ENCODE results near the gene CCT7.

Gene CCT7

DNA sequence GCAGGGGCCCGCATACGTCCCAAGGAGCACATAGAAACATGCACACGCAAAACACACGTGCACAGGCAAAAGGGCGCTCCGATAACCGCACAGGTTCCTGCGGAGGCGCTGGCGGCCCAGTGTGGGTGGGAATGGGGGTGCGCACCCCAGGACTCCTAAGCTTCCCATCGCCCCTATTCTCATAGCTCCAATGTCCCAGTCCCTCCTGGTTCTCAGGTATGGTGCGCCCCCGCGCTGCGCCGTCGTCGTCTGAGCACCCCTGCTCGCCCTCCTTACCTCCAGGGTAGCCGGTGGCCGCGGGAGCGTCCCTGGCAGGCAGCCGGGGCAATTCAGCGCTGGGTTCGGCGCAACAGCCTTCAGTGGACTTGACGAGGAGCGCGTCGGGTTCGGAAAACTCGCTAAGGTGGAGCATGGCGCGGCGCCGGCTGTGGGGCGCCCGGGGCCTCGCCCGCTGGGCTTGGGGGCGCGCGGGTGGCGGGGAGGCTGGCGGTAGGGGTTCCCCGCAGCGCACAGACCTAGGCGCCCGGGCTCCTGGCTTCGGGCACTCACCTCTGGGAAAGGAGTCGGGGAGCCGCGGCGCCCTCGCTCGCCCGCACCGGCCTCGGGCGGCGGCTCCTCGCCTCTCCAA is 58.9 kb downstream of the CCT7 start:
- no peaks in the 10 kb centered on the region for H3K36me3 ChIP-seq (ENCODE audit: control insufficient read depth, insufficient read depth, low read length)
- no peaks in the 10 kb centered on the region for H3K9me3 ChIP-seq (ENCODE audit: control insufficient read depth, low read length)
- H3K4me1 ChIP-seq (ENCODE audit: control insufficient read depth, insufficient read depth, low read length, poor library complexity, severe bottlenecking): peaks cover 28% of the 10 kb centered on the region
- H3K27me3 ChIP-seq (replicated peaks; ENCODE audit: control insufficient read depth, insufficient read depth, low read length, poor library complexity, severe bottlenecking): peaks cover 50% of the 10 kb centered on the region
- H3K27ac ChIP-seq (ENCODE audit: insufficient read depth, low read length, poor library complexity, severe bottlenecking): no peak overlapping the region
- no peak for DNase-seq
- peak overlapping the region; percentile 54 for H3K4me3 ChIP-seq (ENCODE audit: insufficient read depth, low read depth, low read length, poor library complexity, severe bottlenecking)

GRCh38 chr2:73293534-73294171 is 59.5 kb downstream of the CCT7 start, which contains the start of gene EGR4:
Gene EGR4, minus strand, starts transcription at chr2:73293548. Its CDS starts 231 bp downstream, at chr2:73293317.
- H3K36me3 ChIP-seq (ENCODE audit: control insufficient read depth, insufficient read depth, low read length): no peaks in the 10 kb centered on the region
- H3K9me3 ChIP-seq (ENCODE audit: control insufficient read depth, low read length): no peaks in the 10 kb centered on the region
- H3K4me1 ChIP-seq (ENCODE audit: control insufficient read depth, insufficient read depth, low read length, poor library complexity, severe bottlenecking): peaks cover 28% of the 10 kb centered on the region
- peaks cover 53% of the 10 kb centered on the region for H3K27me3 ChIP-seq (replicated peaks; ENCODE audit: control insufficient read depth, insufficient read depth, low read length, poor library complexity, severe bottlenecking)
- DNase-seq: peak; percentile 85 to 90 (median 86)
- no peak within 1 kb of the TSS for H3K27ac ChIP-seq (ENCODE audit: insufficient read depth, low read length, poor library complexity, severe bottlenecking)
- H3K4me3 ChIP-seq (ENCODE audit: insufficient read depth, low read depth, low read length, poor library complexity, severe bottlenecking): peak within 1 kb of the TSS; percentile 54

GRCh38 chr2:73294239-73294638 is 60.1 kb downstream of the CCT7 start:
- Histone ChIP-seq H3K9me3 (ENCODE audit: control insufficient read depth, low read length) (no peaks in the 10 kb centered on the region), H3K27ac (ENCODE audit: insufficient read depth, low read length, poor library complexity, severe bottlenecking) (no peak overlapping the region), H3K27me3 (replicated peaks; ENCODE audit: control insufficient read depth, insufficient read depth, low read length, poor library complexity, severe bottlenecking) (peaks cover 53% of the 10 kb centered on the region), H3K36me3 (ENCODE audit: control insufficient read depth, insufficient read depth, low read length) (no peaks in the 10 kb centered on the region), H3K4me3 (ENCODE audit: insufficient read depth, low read depth, low read length, poor library complexity, severe bottlenecking) (peak overlapping the region; percentile 54), H3K4me1 (ENCODE audit: control insufficient read depth, insufficient read depth, low read length, poor library complexity, severe bottlenecking) (peaks cover 28% of the 10 kb centered on the region)
- no peak for DNase-seq

DNA sequence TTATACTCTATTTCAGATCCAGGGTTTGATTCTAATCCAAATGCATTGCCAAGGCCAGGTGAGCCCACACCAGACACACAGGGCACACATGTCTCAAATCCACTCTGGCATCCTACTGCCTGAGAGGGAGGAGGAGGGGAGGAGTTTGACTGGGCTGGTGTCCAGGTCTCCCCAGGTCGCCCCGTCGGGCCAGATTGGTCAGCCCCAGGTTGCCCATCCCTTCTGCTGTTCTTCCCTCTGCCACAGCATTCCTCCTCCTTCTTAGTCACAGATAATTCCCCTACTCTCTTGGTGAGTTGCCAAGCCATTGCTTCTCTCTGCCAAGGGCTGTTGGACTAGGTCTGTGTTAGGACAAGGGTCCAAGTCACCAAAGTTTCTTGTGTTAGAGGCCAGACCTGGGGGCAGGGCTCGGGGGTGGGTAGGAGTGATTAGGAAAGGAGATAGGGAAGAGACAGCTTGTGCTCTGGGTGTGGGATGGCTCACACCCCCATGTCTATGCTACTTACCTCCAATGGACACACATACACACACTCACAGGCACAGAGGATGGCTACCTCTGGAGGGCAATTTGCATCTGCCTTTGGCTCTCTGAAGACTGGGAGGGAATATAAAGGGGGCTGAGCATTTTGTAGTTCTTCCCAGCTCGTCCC is 61.8 kb downstream of the CCT7 start:
- H3K4me3 ChIP-seq (ENCODE audit: insufficient read depth, low read depth, low read length, poor library complexity, severe bottlenecking): no peak overlapping the region
- H3K4me1 ChIP-seq (ENCODE audit: control insufficient read depth, insufficient read depth, low read length, poor library complexity, severe bottlenecking): peaks cover 28% of the 10 kb centered on the region
- no peaks in the 10 kb centered on the region for H3K36me3 ChIP-seq (ENCODE audit: control insufficient read depth, insufficient read depth, low read length)
- peaks cover 49% of the 10 kb centered on the region for H3K27me3 ChIP-seq (replicated peaks; ENCODE audit: control insufficient read depth, insufficient read depth, low read length, poor library complexity, severe bottlenecking)
- DNase-seq: no peak
- no peaks in the 10 kb centered on the region for H3K9me3 ChIP-seq (ENCODE audit: control insufficient read depth, low read length)
- H3K27ac ChIP-seq (ENCODE audit: insufficient read depth, low read length, poor library complexity, severe bottlenecking): no peak overlapping the region

GRCh38 chr2:73297151-73297559 is 63.0 kb downstream of the CCT7 start:
- DNase-seq: no peak
- Histone ChIP-seq H3K27ac (ENCODE audit: insufficient read depth, low read length, poor library complexity, severe bottlenecking) (no peak overlapping the region), H3K27me3 (replicated peaks; ENCODE audit: control insufficient read depth, insufficient read depth, low read length, poor library complexity, severe bottlenecking) (peaks cover 37% of the 10 kb centered on the region)

GRCh38 chr2:73297586-73297985 is 63.5 kb downstream of the CCT7 start:
- H3K36me3 ChIP-seq (ENCODE audit: control insufficient read depth, insufficient read depth, low read length): no peaks in the 10 kb centered on the region
- DNase-seq: no peak
- H3K9me3 ChIP-seq (ENCODE audit: control insufficient read depth, low read length): no peaks in the 10 kb centered on the region
- H3K27me3 ChIP-seq (replicated peaks; ENCODE audit: control insufficient read depth, insufficient read depth, low read length, poor library complexity, severe bottlenecking): peaks cover 33% of the 10 kb centered on the region
- peaks cover 12% of the 10 kb centered on the region for H3K4me1 ChIP-seq (ENCODE audit: control insufficient read depth, insufficient read depth, low read length, poor library complexity, severe bottlenecking)
- H3K27ac ChIP-seq (ENCODE audit: insufficient read depth, low read length, poor library complexity, severe bottlenecking): no peak overlapping the region
- no peak overlapping the region for H3K4me3 ChIP-seq (ENCODE audit: insufficient read depth, low read depth, low read length, poor library complexity, severe bottlenecking)

More at GRCh38 chr2:73297151-73297559, 63.0 kb downstream of the CCT7 start:
- H3K4me3 ChIP-seq (ENCODE audit: insufficient read depth, low read depth, low read length, poor library complexity, severe bottlenecking): no peak overlapping the region
- peaks cover 16% of the 10 kb centered on the region for H3K4me1 ChIP-seq (ENCODE audit: control insufficient read depth, insufficient read depth, low read length, poor library complexity, severe bottlenecking)
- no peaks in the 10 kb centered on the region for H3K36me3 ChIP-seq (ENCODE audit: control insufficient read depth, insufficient read depth, low read length)
- H3K9me3 ChIP-seq (ENCODE audit: control insufficient read depth, low read length): no peaks in the 10 kb centered on the region

GRCh38 chr2:73300926-73301325 is 66.8 kb downstream of the CCT7 start:
- Histone ChIP-seq H3K36me3 (ENCODE audit: control insufficient read depth, insufficient read depth, low read length) (no peaks in the 10 kb centered on the region), H3K4me3 (ENCODE audit: insufficient read depth, low read depth, low read length, poor library complexity, severe bottlenecking) (no peak overlapping the region), H3K27ac (ENCODE audit: insufficient read depth, low read length, poor library complexity, severe bottlenecking) (no peak overlapping the region), H3K9me3 (ENCODE audit: control insufficient read depth, low read length) (no peaks in the 10 kb centered on the region), H3K4me1 (ENCODE audit: control insufficient read depth, insufficient read depth, low read length, poor library complexity, severe bottlenecking) (no peaks in the 10 kb centered on the region), H3K27me3 (replicated peaks; ENCODE audit: control insufficient read depth, insufficient read depth, low read length, poor library complexity, severe bottlenecking) (peaks cover 11% of the 10 kb centered on the region)
- DNase-seq: no peak

DNA sequence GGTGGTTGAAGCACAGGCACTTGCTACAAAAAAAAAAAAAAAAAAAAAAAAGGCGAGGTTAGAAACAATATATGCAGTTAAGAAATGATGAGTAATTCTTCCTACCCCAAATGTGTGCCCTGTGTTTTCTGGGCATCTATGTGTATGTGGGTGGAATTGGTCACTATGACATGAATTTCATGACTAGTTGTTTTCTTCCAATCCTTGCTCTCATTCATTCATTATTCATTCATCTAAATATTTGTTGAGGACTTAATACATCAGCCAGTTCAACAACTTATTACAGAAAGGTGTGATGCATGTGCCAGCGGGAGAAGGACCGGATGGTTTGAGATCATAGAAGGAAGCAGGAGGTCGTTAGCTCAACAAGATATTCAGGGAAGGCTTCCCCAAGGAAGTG is 67.5 kb downstream of the CCT7 start:
- H3K9me3 ChIP-seq (ENCODE audit: control insufficient read depth, low read length): no peaks in the 10 kb centered on the region

More for the DNA sequence above, 67.5 kb downstream of the CCT7 start:
- Histone ChIP-seq H3K4me1 (ENCODE audit: control insufficient read depth, insufficient read depth, low read length, poor library complexity, severe bottlenecking) (no peaks in the 10 kb centered on the region), H3K36me3 (ENCODE audit: control insufficient read depth, insufficient read depth, low read length) (no peaks in the 10 kb centered on the region), H3K27ac (ENCODE audit: insufficient read depth, low read length, poor library complexity, severe bottlenecking) (no peak overlapping the region), H3K4me3 (ENCODE audit: insufficient read depth, low read depth, low read length, poor library complexity, severe bottlenecking) (no peak overlapping the region), H3K27me3 (replicated peaks; ENCODE audit: control insufficient read depth, insufficient read depth, low read length, poor library complexity, severe bottlenecking) (peaks cover 10% of the 10 kb centered on the region)
- no peak for DNase-seq
